HepG2 (cell line): ENCODE data around the gene PLCB4. TPM values are rescaled to one million over a fixed set of nuclear protein-coding genes. Genes with fewer than 3 reads are reported as not detected.

ENCODE experiments used
- ATAC-seq: fragments of 200-7000 bp; cut with Tn5 transposase; 3 replicates; pipeline ENCODE4 v1.9.1; 2020; ENCODE audit warnings: mild to moderate bottlenecking, moderate library complexity
- BruUV-seq: library from RNA; stranded (reverse); fragments of 400-500 nt; replicated peaks from 2 replicates; lab custom pipeline; 2021; lab: Mats Ljungman, UMichigan
- CTCF ChIA-PET: fragments of 300-600 bp; formaldehyde crosslinking; extraction: SDS; loops from one replicate; lab custom pipeline; 2021; ENCODE audit warnings: low total read pairs, inconsistent platforms, low intra/inter-chr PET ratio; lab: Yijun Ruan, JAX
- POLR2A ChIA-PET: fragments of 350-600 bp; sonication (Branson Sonifier 250); formaldehyde crosslinking; loops from one replicate; lab custom pipeline; 2020; ENCODE audit warnings: antibody characterized with exemption, inconsistent platforms; lab: Yijun Ruan, JAX
- DNase-seq: peaks from one replicate; pipeline ENCODE4 v3.0.0-alpha.2; 2015; ENCODE audit warnings: low spot score
- FAIRE-seq: peaks from 3 replicates; lab custom pipeline; 2011; peaks lifted over from hg19 to GRCh38; lab: Jason Lieb, UNC
- H2AFZ ChIP-seq: one replicate; pipeline ENCODE4 v1.6.1; 2011; ENCODE audit warnings: low read length, inconsistent platforms
- H3K27ac ChIP-seq: fragments of 300-600 bp; 3 replicates; pipeline ENCODE4 v1.8.0; 2011; ENCODE audit warnings: mixed run types, mild to moderate bottlenecking, mixed read lengths, low read length, inconsistent platforms; ENCODE audit not compliant: insufficient read depth; ENCODE audit errors: extremely low read length
- H3K27me3 ChIP-seq, 2 experiments: fragments of 200-600 bp in 1 of 2; 2 replicates in 1 of 2; 3 replicates in 1 of 2; pipeline versions ENCODE4 v1.6.0 to v1.8.0; 2011; ENCODE audit warnings: low read length in 2 of 2, mild to moderate bottlenecking in 2 of 2, moderate library complexity in 2 of 2, inconsistent platforms in 1 of 2; ENCODE audit not compliant: insufficient read depth in 2 of 2, control insufficient read depth in 1 of 2
- H3K36me3 ChIP-seq, 2 experiments: fragments of 200-600 bp in 1 of 2; replicated peaks in 1 of 2; 2 replicates in 1 of 2; 3 replicates in 1 of 2; pipeline versions ENCODE4 v1.5.1 to v1.8.0; 2011; ENCODE audit warnings: low read length in 2 of 2, inconsistent platforms in 1 of 2; ENCODE audit not compliant: insufficient read depth in 2 of 2, control insufficient read depth in 1 of 2
- H3K4me1 ChIP-seq: 2 replicates; pipeline ENCODE4 v1.5.1; 2012; ENCODE audit warnings: low read length, inconsistent platforms; ENCODE audit not compliant: insufficient read depth
- H3K4me2 ChIP-seq: 2 replicates; pipeline ENCODE4 v1.6.0; 2011; ENCODE audit warnings: low read depth, low read length, inconsistent platforms
- H3K4me3 ChIP-seq, 3 experiments: fragments of 200-600 bp in 1 of 3; sonication (generic), shearing (Covaris generic) in 1 of 3; replicated peaks in 1 of 3; 2 replicates each; pipeline ENCODE4 v1.5.1; 2011 to 2016; ENCODE audit warnings: low read length in 3 of 3, inconsistent platforms in 2 of 3, low read depth in 2 of 3, mild to moderate bottlenecking in 2 of 3, control low read depth in 1 of 3, mixed read lengths in 1 of 3; ENCODE audit not compliant: insufficient read depth in 1 of 3
- H3K79me2 ChIP-seq: one replicate; pipeline ENCODE4 v1.6.1; 2011; ENCODE audit warnings: low read length, inconsistent platforms; ENCODE audit not compliant: insufficient read depth
- H3K9ac ChIP-seq: 2 replicates; pipeline ENCODE4 v1.6.0; 2011; ENCODE audit warnings: mild to moderate bottlenecking, low read depth, low read length, inconsistent platforms; ENCODE audit not compliant: insufficient read depth
- H3K9me3 ChIP-seq: 2 replicates; pipeline ENCODE4 v1.5.1; 2012; ENCODE audit warnings: mild to moderate bottlenecking, low read length
- H4K20me1 ChIP-seq: 2 replicates; pipeline ENCODE4 v1.6.0; 2011; ENCODE audit warnings: inconsistent platforms, mild to moderate bottlenecking, low read length, moderate library complexity; ENCODE audit not compliant: insufficient read depth
- BHLHE40 ChIP-seq: IDR thresholded peaks from 2 replicates; pipeline ENCODE4 v1.6.1; 2011; ENCODE audit warnings: low read length, improper control_type of control experiment
- CEBPB ChIP-seq: IDR thresholded peaks from 2 replicates; pipeline ENCODE4 v1.6.1; 2011; ENCODE audit warnings: low read depth, low read length, improper control_type of control experiment, borderline replicate concordance
- EP300 ChIP-seq, 3 experiments: sonication (generic) in 1 of 3; formaldehyde crosslinking in 1 of 3; IDR thresholded peaks; 2 replicates each; pipeline versions ENCODE4 v1.5.1 to v1.6.1; 2011 to 2020; ENCODE audit warnings: low read depth in 2 of 3, low read length in 2 of 3, borderline replicate concordance in 1 of 3, improper control_type of control experiment in 1 of 3, mild to moderate bottlenecking in 1 of 3, missing genetic modification reagents in 1 of 3, moderate library complexity in 1 of 3
- GFI1 ChIP-seq: sonication (generic); formaldehyde crosslinking; IDR thresholded peaks from 2 replicates; pipeline ENCODE4 v1.5.0; 2020; ENCODE audit warnings: missing genetic modification reagents, mild to moderate bottlenecking, borderline replicate concordance
- POLR2A ChIP-seq, 2 experiments: IDR thresholded peaks; 2 replicates each; pipeline ENCODE4 v1.6.1; 2011; ENCODE audit warnings: low read depth in 2 of 2, low read length in 2 of 2, mild to moderate bottlenecking in 1 of 2, moderate library complexity in 1 of 2; ENCODE audit not compliant: insufficient read depth in 1 of 2
- STAT5B ChIP-seq: sonication (generic); formaldehyde crosslinking; IDR thresholded peaks from 2 replicates; pipeline ENCODE4 v1.4.0; 2020; ENCODE audit warnings: missing genetic modification reagents
- TOE1 ChIP-seq: sonication (generic); formaldehyde crosslinking; IDR thresholded peaks from 2 replicates; pipeline ENCODE4 v1.4.0; 2020; ENCODE audit warnings: mild to moderate bottlenecking, missing genetic modification reagents
- YEATS2 ChIP-seq: sonication (generic); formaldehyde crosslinking; IDR thresholded peaks from 2 replicates; pipeline ENCODE4 v1.4.0; 2020; ENCODE audit warnings: missing genetic modification reagents, borderline replicate concordance
- ZNF160 ChIP-seq: sonication (generic); formaldehyde crosslinking; IDR thresholded peaks from 2 replicates; pipeline ENCODE4 v1.8.0; 2022; ENCODE audit warnings: mild to moderate bottlenecking, inconsistent platforms, missing genetic modification reagents
- ZNF207 ChIP-seq: fragments of 450-650 bp; IDR thresholded peaks from 2 replicates; pipeline ENCODE4 v1.6.1; 2016; ENCODE audit warnings: antibody characterized with exemption, borderline replicate concordance
- ZNF234 ChIP-seq: sonication (generic); formaldehyde crosslinking; conservative IDR thresholded peaks from 2 replicates; pipeline ENCODE4 v1.5.1; 2020; ENCODE audit warnings: mild to moderate bottlenecking, missing genetic modification reagents
- ZNF292 ChIP-seq: sonication (generic); formaldehyde crosslinking; IDR thresholded peaks from 2 replicates; pipeline ENCODE4 v1.8.1; 2022; ENCODE audit warnings: mild to moderate bottlenecking, low read depth, missing genetic modification reagents, borderline replicate concordance
- ZNF501 ChIP-seq: sonication (generic); formaldehyde crosslinking; IDR thresholded peaks from 2 replicates; pipeline ENCODE4 v1.5.1; 2020; ENCODE audit warnings: mild to moderate bottlenecking, moderate library complexity, missing genetic modification reagents
- WGBS: methylation state at CpG from one replicate; pipeline ENCODE4 v1.1.6; 2017; ENCODE audit warnings: low lambda C conversion rate; 5-methylcytosine and 5-hydroxymethylcytosine counted together
- in situ Hi-C: cut with HindIII; loops from 2 replicates; pipeline ENCODE4 v1.10.0; 2017; ENCODE audit warnings: low pct_unique_long_range_greater_than_20kb; ENCODE audit not compliant: extremely low pct_ligation_motif_present
- intact Hi-C: fragments of 100-400 bp; cut with micrococcal nuclease; formaldehyde crosslinking; loops from one replicate; pipeline ENCODE4 v1.10.0; 2022; ENCODE audit not compliant: unreplicated experiment
- polyA plus RNA-seq, 8 experiments: library from polyadenylated mRNA; depleted of rRNA in 3 of 8; stranded (reverse) in 7 of 8; unstranded in 1 of 8; fragments of >200 nt; fragmentation: Illumina TruSeq in 4 of 8; extraction: Trizol in 4 of 8; gene quantifications; 2 replicates each; pipeline versions ENCODE4 v1.2.1 to v1.2.3, GENCODE V29; 2011 to 2016; ENCODE audit warnings: low read depth in 4 of 8, missing spikeins in 1 of 8, mixed read lengths in 1 of 8; ENCODE audit not compliant: insufficient read depth in 1 of 8
- total RNA-seq, 5 experiments: library from RNA; depleted of rRNA; stranded (reverse); fragments of >200 nt; fragmentation: Illumina TruSeq; extraction: Trizol; gene quantifications; 2 replicates each; pipeline ENCODE4 v1.2.3, GENCODE V29; 2016; ENCODE audit warnings: low read depth in 1 of 5
- TF ChIP-seq, protein P1 (sequence below): sonication (generic); formaldehyde crosslinking; conservative IDR thresholded peaks from 2 replicates; pipeline ENCODE4 v1.8.1; 2023; ENCODE audit warnings: missing genetic modification reagents
- TF ChIP-seq, protein P2 (sequence below): IDR thresholded peaks from 2 replicates; pipeline ENCODE4 v1.6.1; 2016
- TF ChIP-seq, protein P3 (sequence below): sonication (generic); formaldehyde crosslinking; IDR thresholded peaks from 2 replicates; pipeline ENCODE4 v1.4.0; 2020; ENCODE audit warnings: missing genetic modification reagents

PLCB4 gene
- total and polyA plus RNA-seq, 2 of the 13 experiments (the other 11 are each of a cell fraction or from before 2014, with no cell fraction given), result 0.01 TPM; not detected in 1

DNA sequence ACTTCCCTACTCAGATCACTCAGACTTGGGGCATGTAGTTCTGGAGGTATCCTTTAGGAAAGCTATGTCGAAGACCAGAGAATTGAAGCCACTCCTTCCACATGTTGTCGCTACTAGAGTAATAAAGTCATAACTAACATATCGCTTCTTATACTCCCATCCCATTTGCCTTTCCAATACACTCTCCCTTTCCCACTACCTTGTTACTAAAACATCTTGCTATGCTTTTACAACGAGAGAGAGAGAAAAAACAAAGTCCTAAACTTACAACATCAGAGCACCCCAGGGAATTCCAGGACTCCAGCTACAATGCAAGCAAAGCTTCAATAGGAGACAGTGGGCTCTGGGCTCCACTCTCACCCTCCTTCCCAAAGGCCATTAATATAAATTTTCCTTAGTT, 440.4 kb downstream of the PLCB4 start:
- Histone ChIP-seq H3K79me2 (no peaks in the 10 kb centered on the region), H3K27ac (no peak overlapping the region), H3K4me3 (no peak overlapping the region), H3K9me3 (no peaks in the 10 kb centered on the region), H2AFZ (no peak overlapping the region), H4K20me1 (no peaks in the 10 kb centered on the region), H3K9ac (no peak overlapping the region), H3K27me3 (peaks cover 5 to 64% of the 10 kb centered on the region in 2 experiments), H3K4me2 (no peak overlapping the region), H3K36me3 (no peaks in the 10 kb centered on the region), H3K4me1 (no peaks in the 10 kb centered on the region)
- FAIRE-seq (no peak), DNase-seq (no peak), ATAC-seq (no peak)
- WGBS, result 30% methylated on average over 4 of the region's 4 CpGs
- CTCF ChIA-PET, result no interaction called here
- no TSS peak for BruUV-seq
- no peak for TF ChIP-seq STAT5B (CRISPR knock-in tag)
- no peak for TF ChIP-seq ZNF501 (CRISPR knock-in tag)
- TF ChIP-seq YEATS2 (CRISPR knock-in tag), result no peak
- no peak for TF ChIP-seq ZNF292 (CRISPR knock-in tag)
- no peak for TF ChIP-seq POLR2A (IDR thresholded peaks at IDR 0.05; ENCODE audit: insufficient read depth in 1 of 2, low read depth in 2 of 2, low read length in 2 of 2)
- TF ChIP-seq, protein P1, sequence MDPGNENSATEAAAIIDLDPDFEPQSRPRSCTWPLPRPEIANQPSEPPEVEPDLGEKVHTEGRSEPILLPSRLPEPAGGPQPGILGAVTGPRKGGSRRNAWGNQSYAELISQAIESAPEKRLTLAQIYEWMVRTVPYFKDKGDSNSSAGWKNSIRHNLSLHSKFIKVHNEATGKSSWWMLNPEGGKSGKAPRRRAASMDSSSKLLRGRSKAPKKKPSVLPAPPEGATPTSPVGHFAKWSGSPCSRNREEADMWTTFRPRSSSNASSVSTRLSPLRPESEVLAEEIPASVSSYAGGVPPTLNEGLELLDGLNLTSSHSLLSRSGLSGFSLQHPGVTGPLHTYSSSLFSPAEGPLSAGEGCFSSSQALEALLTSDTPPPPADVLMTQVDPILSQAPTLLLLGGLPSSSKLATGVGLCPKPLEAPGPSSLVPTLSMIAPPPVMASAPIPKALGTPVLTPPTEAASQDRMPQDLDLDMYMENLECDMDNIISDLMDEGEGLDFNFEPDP (CRISPR knock-in tag), result no peak
- no peak for TF ChIP-seq CEBPB
- TF ChIP-seq, protein P2, sequence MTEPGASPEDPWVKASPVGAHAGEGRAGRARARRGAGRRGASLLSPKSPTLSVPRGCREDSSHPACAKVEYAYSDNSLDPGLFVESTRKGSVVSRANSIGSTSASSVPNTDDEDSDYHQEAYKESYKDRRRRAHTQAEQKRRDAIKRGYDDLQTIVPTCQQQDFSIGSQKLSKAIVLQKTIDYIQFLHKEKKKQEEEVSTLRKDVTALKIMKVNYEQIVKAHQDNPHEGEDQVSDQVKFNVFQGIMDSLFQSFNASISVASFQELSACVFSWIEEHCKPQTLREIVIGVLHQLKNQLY (CRISPR knock-in tag), result no peak
- TF ChIP-seq GFI1 (CRISPR knock-in tag), result no peak
- no peak for TF ChIP-seq ZNF160
- no peak for TF ChIP-seq TOE1 (CRISPR knock-in tag)
- no peak for TF ChIP-seq ZNF207
- TF ChIP-seq, protein P3, sequence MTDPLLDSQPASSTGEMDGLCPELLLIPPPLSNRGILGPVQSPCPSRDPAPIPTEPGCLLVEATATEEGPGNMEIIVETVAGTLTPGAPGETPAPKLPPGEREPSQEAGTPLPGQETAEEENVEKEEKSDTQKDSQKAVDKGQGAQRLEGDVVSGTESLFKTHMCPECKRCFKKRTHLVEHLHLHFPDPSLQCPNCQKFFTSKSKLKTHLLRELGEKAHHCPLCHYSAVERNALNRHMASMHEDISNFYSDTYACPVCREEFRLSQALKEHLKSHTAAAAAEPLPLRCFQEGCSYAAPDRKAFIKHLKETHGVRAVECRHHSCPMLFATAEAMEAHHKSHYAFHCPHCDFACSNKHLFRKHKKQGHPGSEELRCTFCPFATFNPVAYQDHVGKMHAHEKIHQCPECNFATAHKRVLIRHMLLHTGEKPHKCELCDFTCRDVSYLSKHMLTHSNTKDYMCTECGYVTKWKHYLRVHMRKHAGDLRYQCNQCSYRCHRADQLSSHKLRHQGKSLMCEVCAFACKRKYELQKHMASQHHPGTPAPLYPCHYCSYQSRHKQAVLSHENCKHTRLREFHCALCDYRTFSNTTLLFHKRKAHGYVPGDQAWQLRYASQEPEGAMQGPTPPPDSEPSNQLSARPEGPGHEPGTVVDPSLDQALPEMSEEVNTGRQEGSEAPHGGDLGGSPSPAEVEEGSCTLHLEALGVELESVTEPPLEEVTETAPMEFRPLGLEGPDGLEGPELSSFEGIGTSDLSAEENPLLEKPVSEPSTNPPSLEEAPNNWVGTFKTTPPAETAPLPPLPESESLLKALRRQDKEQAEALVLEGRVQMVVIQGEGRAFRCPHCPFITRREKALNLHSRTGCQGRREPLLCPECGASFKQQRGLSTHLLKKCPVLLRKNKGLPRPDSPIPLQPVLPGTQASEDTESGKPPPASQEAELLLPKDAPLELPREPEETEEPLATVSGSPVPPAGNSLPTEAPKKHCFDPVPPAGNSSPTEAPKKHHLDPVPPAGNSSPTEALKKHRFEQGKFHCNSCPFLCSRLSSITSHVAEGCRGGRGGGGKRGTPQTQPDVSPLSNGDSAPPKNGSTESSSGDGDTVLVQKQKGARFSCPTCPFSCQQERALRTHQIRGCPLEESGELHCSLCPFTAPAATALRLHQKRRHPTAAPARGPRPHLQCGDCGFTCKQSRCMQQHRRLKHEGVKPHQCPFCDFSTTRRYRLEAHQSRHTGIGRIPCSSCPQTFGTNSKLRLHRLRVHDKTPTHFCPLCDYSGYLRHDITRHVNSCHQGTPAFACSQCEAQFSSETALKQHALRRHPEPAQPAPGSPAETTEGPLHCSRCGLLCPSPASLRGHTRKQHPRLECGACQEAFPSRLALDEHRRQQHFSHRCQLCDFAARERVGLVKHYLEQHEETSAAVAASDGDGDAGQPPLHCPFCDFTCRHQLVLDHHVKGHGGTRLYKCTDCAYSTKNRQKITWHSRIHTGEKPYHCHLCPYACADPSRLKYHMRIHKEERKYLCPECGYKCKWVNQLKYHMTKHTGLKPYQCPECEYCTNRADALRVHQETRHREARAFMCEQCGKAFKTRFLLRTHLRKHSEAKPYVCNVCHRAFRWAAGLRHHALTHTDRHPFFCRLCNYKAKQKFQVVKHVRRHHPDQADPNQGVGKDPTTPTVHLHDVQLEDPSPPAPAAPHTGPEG (CRISPR knock-in tag), result no peak
- TF ChIP-seq EP300 (IDR thresholded peaks at IDR 0.05; ENCODE audit: low read depth in 2 of 2, low read length in 2 of 2), result no peak
- no peak for TF ChIP-seq EP300 (CRISPR knock-in tag; IDR thresholded peaks at IDR 0.05; ENCODE audit: borderline replicate concordance)
- no peak for TF ChIP-seq ZNF234
- no peak for TF ChIP-seq BHLHE40
- POLR2A ChIA-PET, result no interaction called here
- intact Hi-C loops (no loop called here), in situ Hi-C loops (no loop called here)
